ENCODE measurements around the gene WDR18.

DNA sequence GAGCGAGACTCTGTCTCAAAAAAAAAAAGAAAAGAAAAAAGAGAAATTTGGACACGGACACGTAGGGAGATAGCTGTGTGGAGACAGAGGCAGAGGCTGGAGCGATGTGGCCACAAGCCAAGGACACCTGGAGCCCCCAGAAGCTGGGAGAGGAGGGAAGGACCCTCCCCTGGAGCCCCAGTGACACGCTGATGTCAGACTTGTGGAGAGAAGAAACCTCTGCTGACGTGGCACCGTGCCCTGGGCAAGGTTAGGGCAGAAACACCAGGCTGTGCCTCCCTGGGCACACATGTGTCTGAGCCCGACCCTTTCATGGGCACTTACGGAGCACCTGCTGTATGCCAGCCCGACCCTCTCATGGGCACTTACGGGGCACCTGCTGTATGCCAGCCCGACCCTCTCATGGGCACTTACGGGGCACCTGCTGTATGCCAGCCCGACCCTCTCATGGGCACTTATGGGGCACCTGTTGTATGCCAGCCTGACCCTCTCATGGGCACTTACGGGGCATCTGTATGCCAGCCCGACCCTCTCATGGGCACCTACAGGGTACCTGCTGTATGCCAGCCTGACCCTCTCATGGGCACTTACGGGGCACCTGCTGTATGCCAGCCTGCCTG is 40.5 kb upstream of the WDR18 start:
- TF ChIP-seq, protein P1, sequence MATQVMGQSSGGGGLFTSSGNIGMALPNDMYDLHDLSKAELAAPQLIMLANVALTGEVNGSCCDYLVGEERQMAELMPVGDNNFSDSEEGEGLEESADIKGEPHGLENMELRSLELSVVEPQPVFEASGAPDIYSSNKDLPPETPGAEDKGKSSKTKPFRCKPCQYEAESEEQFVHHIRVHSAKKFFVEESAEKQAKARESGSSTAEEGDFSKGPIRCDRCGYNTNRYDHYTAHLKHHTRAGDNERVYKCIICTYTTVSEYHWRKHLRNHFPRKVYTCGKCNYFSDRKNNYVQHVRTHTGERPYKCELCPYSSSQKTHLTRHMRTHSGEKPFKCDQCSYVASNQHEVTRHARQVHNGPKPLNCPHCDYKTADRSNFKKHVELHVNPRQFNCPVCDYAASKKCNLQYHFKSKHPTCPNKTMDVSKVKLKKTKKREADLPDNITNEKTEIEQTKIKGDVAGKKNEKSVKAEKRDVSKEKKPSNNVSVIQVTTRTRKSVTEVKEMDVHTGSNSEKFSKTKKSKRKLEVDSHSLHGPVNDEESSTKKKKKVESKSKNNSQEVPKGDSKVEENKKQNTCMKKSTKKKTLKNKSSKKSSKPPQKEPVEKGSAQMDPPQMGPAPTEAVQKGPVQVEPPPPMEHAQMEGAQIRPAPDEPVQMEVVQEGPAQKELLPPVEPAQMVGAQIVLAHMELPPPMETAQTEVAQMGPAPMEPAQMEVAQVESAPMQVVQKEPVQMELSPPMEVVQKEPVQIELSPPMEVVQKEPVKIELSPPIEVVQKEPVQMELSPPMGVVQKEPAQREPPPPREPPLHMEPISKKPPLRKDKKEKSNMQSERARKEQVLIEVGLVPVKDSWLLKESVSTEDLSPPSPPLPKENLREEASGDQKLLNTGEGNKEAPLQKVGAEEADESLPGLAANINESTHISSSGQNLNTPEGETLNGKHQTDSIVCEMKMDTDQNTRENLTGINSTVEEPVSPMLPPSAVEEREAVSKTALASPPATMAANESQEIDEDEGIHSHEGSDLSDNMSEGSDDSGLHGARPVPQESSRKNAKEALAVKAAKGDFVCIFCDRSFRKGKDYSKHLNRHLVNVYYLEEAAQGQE (IDR thresholded peaks at IDR 0.05; ENCODE audit: low read depth): no peak
- TF ChIP-seq EZH2phosphoT487 (IDR thresholded peaks at IDR 0.05; ENCODE audit: borderline replicate concordance): no peak
- TF ChIP-seq CTCF (IDR thresholded peaks at IDR 0.05 in 2 of 3, conservative IDR thresholded peaks at IDR 0.05 in 1 of 3; ENCODE audit: borderline replicate concordance in 1 of 3, insufficient read depth in 1 of 3, low read depth in 2 of 3, low read length in 2 of 3): no peak
- no peak for TF ChIP-seq EZH2 (IDR thresholded peaks at IDR 0.05)
- no peak for TF ChIP-seq POLR2AphosphoS5 (IDR thresholded peaks at IDR 0.05; ENCODE audit: low read depth, low read length)
- no peak for TF ChIP-seq POLR2A (IDR thresholded peaks at IDR 0.05; ENCODE audit: borderline replicate concordance, extremely low read depth, insufficient read depth, insufficient read length)
- TF ChIP-seq, protein P2, sequence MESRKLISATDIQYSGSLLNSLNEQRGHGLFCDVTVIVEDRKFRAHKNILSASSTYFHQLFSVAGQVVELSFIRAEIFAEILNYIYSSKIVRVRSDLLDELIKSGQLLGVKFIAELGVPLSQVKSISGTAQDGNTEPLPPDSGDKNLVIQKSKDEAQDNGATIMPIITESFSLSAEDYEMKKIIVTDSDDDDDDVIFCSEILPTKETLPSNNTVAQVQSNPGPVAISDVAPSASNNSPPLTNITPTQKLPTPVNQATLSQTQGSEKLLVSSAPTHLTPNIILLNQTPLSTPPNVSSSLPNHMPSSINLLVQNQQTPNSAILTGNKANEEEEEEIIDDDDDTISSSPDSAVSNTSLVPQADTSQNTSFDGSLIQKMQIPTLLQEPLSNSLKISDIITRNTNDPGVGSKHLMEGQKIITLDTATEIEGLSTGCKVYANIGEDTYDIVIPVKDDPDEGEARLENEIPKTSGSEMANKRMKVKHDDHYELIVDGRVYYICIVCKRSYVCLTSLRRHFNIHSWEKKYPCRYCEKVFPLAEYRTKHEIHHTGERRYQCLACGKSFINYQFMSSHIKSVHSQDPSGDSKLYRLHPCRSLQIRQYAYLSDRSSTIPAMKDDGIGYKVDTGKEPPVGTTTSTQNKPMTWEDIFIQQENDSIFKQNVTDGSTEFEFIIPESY (IDR thresholded peaks at IDR 0.05; ENCODE audit: extremely low read depth, insufficient replicate concordance, low read length): no peak
- no peak for TF ChIP-seq CEBPB (IDR thresholded peaks at IDR 0.05; ENCODE audit: low read depth)
- TF ChIP-seq, protein P3, sequence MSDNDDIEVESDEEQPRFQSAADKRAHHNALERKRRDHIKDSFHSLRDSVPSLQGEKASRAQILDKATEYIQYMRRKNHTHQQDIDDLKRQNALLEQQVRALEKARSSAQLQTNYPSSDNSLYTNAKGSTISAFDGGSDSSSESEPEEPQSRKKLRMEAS (IDR thresholded peaks at IDR 0.05): no peak
- TF ChIP-seq RAD21 (IDR thresholded peaks at IDR 0.05; ENCODE audit: low read depth): no peak
- no peak for TF ChIP-seq TCF7L2 (IDR thresholded peaks at IDR 0.05; ENCODE audit: borderline replicate concordance, extremely low read depth, insufficient read depth, insufficient read length)
- no peak for TF ChIP-seq ZNF274 (IDR thresholded peaks at IDR 0.05; ENCODE audit: low read depth, low read length)

Data from HCT116 (cell line).